GM19328 (cell line): ENCODE results near the gene SENP7.
"Not testable (repeated sequence)": the region's sequence is repeated elsewhere in the genome, so short reads cannot be mapped to it uniquely, and the experiment has no call there.

Experiments used
- ATAC-seq: cut with Tn5 transposase; IDR thresholded peaks from one replicate; pipeline ENCODE4 v1.9.1; 2021; ENCODE audit warnings: mild to moderate bottlenecking, moderate library complexity; ENCODE audit not compliant: unreplicated experiment

Gene SENP7, protein sequence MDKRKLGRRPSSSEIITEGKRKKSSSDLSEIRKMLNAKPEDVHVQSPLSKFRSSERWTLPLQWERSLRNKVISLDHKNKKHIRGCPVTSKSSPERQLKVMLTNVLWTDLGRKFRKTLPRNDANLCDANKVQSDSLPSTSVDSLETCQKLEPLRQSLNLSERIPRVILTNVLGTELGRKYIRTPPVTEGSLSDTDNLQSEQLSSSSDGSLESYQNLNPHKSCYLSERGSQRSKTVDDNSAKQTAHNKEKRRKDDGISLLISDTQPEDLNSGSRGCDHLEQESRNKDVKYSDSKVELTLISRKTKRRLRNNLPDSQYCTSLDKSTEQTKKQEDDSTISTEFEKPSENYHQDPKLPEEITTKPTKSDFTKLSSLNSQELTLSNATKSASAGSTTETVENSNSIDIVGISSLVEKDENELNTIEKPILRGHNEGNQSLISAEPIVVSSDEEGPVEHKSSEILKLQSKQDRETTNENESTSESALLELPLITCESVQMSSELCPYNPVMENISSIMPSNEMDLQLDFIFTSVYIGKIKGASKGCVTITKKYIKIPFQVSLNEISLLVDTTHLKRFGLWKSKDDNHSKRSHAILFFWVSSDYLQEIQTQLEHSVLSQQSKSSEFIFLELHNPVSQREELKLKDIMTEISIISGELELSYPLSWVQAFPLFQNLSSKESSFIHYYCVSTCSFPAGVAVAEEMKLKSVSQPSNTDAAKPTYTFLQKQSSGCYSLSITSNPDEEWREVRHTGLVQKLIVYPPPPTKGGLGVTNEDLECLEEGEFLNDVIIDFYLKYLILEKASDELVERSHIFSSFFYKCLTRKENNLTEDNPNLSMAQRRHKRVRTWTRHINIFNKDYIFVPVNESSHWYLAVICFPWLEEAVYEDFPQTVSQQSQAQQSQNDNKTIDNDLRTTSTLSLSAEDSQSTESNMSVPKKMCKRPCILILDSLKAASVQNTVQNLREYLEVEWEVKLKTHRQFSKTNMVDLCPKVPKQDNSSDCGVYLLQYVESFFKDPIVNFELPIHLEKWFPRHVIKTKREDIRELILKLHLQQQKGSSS

DNA sequence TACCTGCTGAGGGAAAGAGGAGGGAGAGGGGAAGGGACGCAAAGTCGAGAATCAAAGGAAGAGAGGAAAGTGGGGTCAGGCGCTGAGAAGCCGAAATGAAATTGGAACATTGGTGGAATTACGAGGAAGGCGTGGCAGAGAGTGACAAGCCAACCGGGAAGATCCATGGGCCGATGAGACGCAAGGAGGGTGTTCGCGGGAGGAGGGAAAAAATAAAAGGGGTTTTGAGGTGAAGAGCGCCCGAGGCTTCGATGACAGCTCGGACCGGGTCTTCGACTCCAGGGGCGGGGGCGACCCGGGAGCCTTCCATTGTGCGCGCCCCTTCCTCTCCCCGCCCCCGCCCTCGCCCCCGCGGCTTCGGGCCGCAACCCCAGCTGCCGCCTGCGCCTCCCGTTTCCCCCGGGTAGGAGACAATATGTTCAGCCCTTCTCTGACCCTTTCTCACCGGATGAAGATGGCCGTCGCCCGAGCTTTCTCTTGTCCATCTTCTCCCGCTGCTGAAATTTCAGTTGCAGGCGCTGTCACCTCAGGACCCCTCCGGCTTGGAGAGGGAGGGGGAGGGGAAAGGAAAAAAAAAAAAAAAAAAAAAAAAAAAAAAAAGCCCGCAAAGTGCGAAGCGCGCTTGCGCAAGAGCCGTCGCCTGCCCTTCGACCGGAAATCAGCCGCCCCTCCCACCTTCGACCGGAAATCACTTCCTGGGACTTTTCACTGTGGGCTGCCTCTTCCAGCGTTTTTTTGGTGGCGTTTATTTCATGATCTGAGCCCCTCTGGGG lies at the start of gene SENP7:
SENP7 (minus strand) TSS at position 567 of the 773 bp plus-strand sequence; CDS start at position 485, 82 bp downstream.
- ATAC-seq, result peak; percentile 57

DNA sequence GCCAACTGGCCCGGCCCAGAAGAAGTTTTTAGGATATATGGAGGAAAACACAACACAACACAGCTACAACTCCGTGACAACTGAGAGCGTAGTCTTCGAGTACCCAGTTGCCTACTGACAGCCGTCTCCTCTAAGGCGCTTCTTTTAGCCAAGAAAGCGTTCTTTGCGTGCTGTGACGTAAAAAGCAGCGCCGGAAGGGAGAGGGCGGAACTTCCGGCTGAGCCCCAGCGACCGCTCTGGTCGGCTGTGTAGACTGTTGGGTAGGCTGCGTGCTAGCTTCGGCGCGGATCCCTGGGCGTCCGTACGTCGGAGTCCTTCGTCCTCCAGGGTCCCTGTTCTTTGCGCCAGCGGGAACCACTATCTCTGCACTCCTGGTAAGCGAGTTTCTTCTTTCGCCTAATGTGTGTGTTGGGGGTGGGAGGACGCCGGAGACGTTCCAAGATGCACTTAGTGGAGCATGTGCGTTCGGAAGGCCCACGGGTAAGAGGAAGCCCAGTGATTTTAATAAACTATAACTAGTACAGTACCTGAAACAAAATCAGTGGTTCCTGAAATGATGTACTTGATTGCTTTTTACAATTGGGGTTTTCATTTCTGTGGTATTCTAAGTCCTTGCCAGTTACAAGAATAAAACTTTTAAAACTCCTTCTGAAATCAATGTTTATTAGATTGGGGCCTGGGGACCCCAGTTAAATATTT lies 48.8 kb upstream of the SENP7 start, which contains the start of gene TRMT10C:
TRMT10C (plus strand) TSS at position 239 of the 699 bp plus-strand sequence. CDS start 2,914 bp downstream, outside the sequence.
- peak; percentile 100 for ATAC-seq

DNA sequence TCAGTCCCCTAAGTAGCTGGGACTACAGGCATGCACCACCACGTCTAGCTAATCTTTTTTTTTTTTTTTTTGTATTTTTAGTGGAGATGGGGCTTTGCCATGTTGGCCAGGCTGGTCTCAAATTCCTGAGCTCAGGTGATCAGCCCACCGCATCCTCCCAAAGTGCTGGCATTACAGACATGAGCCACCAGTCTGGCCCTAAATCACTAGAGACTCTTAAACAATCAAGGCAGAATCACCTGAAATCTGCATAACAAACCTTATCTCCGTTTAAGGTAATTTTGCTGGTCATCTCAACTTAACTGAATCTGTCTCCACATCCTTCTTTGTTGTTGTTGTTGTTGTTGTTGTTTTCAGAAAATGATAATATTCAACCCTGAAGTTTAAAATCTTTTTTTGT lies 43.1 kb upstream of the SENP7 start:
- ATAC-seq, result no peak

DNA sequence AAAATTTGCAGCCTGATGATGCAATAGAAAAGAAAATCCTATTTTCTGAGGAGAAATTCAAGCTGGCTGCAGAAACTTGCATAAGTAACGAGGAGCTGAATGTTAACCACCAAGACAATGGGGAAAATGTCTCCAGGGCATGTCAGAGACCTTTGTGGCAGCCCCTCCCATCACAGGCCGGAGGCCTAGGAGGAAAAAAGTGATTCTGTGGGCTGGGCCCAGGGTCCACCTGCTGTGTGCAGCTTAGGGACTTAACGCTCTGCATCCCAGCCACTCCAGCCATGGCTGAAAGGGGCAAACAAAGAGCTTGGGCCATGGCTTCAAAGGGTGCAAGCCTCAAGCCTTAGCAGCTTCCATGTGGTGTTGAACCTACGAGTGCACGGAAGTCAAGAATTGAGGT lies 40.4 kb upstream of the SENP7 start:
- ATAC-seq, result not testable (repeated sequence)

DNA sequence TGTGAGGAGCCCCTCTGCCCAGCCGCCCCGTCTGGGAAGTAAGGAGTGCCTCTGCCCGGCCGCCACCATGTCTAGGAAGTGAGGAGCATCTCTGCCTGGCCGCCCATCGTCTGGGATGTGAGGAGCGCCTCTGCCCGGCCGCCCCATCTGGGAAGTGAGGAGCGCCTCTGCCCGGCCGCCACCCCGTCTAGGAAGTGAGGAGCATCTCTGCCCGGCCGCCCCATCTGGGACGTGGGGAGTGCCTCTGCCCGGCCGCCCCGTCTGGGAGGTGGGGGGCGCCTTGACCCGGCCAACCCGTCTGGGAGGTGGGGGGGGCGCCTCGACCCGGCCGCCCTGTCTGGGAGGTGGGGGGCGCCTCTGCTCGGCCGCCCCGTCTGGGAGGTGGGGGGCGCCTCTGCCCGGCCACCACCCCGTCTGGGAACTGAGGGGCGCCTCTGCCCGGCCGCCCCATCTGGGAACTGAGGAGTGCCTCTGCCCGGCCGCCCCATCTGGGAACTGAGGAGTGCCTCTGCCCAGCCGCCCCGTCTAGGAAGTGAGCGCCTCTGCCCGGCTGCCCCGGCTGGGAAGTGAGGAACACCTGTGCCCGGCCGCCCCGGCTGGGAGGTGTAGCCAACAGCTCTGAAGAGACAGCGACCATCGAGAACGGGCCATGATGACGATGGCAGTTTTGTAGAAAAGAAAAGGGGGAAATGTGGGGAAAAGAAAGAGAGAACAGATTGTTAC lies 38.5 kb upstream of the SENP7 start:
- not testable (repeated sequence) for ATAC-seq

DNA sequence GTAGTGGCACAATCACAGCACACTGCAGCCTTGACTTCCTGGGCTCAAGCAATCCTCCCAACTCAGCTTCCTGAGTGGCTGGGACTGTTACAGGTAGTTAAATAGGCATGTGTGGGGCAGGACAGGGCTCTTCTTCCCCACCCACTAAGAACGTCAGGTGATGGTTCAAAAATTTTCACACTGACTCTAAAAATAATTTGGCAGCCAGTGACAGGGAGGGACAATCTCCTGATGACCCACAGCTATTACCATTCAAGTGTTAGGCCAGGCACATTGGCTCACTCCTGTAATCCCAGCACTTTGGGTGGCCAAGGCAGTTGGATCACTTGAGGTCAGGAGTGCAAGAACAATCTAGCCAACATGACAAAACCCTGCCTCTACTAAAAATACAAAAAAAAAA lies 36.5 kb upstream of the SENP7 start:
- ATAC-seq, result no peak

DNA sequence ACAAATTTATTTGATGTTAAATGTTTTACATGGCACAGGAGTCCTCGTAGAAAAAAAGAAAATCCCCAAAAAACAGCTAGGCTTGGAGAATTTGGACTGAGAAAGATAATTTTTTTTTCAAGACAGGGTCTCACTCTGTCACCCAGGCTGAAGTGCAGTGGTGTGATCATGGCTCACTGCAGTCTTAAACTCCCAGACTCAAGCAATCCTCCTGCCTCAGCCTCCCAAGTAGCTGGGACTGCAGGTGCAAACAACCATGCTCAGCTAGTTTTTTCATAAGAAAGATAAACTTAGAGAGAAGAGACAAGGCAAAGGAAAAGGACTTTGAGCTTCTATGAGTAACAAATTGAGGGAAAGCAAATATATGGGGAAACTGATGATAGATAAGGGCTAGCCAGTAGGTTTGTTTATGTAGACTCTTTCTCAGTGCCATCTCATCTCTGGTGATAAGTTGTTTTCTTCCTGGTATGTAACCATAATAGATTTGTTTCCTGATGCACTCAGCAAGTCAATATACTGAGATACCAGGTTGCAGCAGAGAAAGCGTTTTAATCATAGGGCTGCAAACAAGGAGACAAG lies 35.6 kb upstream of the SENP7 start:
- no peak for ATAC-seq

DNA sequence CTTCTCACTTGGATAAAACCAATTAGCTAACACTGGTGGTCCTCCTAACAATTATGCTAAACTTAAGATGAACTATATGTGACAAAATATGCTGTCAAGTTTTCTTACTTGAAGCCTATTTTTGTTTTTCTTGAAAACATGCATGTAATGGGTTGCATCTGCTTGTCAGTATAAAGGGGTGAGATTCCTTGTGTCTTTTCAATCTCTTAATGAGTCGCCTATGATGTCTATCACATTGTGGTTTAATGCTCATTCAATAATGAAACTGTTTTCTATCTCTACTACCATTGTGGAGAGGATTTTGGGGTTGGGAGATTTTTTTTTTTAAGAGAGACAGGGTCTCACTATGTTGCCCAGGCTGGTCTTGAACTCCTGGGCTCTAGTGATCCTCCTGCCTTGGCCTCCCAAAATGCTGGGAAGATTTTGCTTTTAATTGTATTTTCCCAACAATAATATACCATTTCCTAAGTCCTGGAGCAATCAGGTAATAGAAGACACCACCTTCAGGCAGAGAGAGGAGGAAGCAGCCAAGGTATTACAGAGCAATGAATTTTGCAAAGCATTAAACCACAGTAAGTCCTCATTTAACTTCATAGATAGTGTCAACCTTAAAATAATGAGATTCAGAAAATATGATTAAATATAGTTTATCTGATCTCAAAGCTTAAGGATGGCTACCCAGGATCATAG lies 31.3 kb upstream of the SENP7 start:
- no peak for ATAC-seq

DNA sequence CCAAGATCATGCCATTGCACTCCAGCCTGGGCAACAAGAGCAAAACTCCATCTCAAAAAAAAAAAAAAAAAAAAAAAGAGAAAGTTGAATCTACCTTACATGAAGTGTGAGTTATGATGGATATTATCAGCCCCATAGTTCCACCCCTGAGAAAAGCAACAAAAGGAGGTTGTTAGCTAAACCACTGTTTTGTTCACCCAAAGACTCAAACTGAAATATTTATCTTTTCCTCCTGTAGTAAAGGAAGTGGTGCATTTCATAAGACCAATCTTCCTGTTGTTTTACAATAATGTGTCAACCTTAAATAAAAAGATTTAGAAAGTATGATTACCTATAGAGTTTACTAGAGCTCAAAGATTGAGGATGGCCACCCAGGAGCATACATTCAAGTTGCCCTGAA lies 29.9 kb upstream of the SENP7 start:
- ATAC-seq, result no peak

DNA sequence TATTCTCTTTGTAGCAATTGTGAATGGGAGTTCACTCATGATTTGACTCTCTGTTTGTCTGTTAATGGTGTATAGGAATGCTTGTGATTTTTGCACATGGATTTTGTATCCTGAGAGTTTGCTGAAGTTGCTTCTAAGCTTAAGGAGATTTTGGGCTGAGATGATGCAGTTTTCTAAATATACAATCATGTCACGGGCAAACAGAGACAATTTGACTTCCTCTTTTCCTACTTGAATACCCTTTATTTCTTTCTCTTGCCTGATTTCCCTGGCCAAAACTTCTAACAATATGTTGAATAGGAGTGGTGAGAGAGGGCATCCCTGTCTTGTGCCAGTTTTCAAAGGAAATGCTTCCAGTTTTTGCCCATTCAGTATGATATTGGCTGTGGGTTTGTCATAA lies 23.9 kb upstream of the SENP7 start:
- not testable (repeated sequence) for ATAC-seq

DNA sequence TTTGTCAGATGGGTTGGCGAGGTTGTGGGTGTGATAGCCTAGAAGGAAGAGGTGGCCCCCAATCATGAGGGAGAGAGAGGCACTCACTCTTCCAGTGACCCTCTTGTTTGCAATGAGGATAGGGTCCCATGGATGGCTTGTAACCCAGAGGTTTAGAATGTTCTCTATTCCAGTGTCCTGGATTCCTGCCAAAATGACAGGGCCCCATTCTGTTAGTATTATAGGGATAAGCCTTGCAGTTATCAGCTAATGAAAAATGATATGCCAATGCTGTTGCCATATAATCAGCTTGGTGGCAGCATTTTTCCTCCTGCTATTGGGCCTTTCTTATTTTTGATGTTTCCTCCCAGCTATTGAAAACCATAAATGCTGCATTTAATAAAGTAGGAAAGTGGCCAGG lies 23.3 kb upstream of the SENP7 start:
- no peak for ATAC-seq

DNA sequence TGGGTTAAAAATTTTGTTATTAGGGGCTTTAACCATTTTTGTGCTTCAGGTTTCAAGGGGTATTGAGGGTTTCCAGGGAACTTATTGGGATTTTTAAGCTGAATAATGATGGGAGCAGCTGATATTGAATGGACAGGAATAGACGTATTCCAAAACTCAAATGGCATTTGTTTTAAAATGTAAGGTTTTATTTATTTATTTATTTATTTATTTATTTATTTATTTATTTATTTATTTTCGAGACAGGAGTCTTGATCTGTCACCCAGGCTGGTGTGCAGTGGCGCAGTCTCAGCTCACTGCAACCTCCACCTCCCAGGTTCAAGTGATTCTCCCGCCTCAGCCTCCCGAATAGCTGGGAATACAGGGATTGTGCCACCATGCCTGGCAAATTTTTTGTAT lies 22.2 kb upstream of the SENP7 start:
- ATAC-seq, result no peak

DNA sequence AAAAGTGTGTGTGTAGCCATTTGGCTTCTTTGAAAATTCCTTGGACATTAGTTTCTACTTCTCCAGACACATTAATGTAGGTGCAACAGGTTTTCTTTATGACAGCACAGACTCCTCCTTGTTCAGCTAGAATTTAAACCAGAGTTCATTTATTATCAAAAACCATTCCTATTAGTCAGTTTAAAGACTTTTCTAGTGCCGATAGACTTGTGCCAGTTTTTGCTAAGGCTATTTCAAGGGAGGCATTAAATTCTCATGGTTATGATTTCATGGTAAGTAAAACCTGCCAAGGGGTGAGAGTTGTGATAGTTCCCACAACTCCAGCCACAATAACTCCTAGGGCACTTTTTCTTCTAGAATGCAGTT lies 20.6 kb upstream of the SENP7 start:
- no peak for ATAC-seq

DNA sequence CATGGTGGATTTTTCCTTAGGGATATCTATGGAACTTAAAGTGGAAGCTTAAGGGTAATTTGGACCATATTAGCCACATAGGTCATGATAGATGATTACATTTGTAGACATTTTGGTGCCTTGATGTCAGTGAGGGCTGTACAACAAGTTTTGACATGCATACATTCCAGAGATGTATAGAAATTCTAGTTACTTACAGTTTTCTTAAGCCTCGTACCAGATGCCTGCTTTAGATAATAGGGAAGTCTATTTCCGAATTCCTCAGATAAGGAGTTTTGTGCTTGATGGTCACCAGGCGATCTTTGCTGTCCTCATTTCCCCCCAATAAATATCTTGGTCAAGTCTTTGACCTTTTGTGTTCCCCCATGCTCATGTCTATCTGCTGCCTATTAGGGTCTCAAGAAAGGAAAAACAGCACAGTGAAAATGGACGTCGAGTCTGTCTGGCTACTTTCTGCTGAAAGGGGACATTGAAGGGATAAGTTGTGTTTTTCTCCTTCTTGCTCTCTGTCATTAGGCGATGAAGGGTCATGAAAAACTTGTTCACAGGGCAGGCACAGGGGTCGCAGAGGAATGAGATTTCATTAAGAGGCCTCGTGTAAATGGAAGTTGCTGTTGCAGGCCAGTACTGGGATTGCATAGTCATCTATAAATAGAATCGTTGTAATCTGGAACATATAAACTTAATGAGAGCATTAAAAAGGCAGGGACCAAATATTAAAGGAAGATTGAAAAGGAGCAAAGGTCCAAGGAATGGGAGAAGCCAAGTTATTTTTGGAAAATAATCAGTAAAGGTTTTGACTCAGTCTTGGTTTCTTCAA lies 20.0 kb upstream of the SENP7 start:
- ATAC-seq, result no peak

DNA sequence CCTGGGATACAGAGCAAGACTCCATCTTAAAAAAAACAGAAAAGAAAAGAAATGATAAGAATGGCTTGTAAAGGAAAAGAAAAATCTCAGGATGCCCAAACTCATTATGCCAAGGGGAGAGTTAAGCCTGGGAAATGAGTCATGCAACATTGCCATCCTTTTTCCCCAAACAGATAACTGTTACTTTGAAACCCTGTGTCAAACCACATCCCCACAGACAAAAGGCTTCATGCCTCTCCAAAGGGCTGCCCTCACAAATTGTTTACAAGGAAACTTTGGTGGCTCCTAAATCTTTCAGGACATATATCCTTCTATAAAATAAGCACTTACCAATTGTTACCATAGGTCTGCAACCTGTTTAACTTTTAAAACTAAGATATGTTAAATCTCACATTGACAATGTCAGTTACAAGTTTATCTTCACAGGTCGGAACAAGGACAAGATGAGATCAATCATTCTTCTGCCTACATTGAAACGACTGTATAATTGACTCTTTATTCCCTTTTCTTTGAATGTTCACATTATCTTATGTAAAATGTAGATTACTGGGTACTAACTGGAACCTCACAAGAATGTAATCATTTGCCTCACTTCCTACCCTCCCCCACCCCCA lies 18.6 kb upstream of the SENP7 start:
- ATAC-seq, result no peak

DNA sequence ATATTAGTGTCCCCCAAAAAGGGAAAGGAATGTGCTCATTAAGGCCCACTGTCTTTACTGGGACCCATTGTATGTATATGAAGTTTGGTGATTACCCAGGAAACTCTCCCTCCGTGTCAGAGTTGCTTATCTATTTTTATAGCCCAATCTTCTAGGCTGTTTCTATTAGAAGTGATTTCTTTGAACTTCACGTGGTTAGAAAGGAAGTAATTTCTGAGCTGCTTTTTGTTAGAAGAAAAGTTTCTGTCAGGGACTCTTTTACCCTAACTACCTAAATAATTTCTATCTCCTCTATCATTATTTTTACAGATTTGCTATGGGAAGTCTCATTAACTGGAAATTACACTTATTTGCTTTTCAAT lies 17.7 kb upstream of the SENP7 start:
- no peak for ATAC-seq
